Activated T-helper 9 cell treated with anti-CD3 and anti-CD28 coated beads, Interleukin-2, amount 50 U/mL, for 16 hours (primary cell): ENCODE data around the gene CNOT2.
A peak's percentile ranks its signal among the peaks of the same experiment; 100 is the strongest.

Experiments
- DNase-seq: peaks from one replicate; pipeline ENCODE4 v3.0.0-alpha.2; 2020; ENCODE audit warnings: low read depth

The CNOT2 gene

DNA sequence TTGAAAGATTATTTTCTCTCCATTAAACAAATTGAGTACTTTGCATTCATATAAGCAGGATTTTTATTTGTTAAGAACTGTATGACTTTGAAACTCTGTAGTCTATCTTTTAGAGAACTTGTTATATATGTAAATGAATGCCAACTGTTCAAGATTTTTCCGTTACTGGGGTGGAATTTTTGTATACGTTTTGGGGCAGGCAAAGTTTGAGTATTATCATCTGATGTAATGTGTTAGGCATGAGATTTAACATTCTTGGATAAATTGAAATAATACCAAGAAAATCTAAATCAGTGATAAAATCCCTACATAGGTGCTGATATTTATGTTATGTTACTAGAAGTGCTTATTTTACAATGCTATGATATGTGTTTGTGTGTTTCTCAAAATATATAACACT, 8.4 kb downstream of the CNOT2 start:
- no peak for DNase-seq

DNA sequence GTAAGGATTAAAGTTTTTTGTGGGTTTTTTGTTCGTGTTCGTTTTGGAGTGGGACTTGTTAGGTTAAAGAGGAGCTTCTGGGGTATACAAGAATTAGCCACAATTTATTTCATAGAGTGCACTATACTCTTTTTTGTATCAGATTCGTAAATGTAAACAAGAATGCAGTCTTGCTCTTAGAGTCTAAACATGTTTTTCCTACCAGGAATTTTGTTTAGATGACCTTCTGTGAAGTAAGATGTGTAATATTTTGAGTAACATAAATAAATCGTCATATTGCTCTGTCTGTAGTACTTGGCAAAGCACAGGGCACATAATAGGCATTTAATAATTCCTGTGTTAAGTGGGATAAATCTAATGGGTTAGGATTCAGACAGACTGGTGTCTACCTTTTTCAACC, 9.6 kb downstream of the CNOT2 start:
- DNase-seq = no peak

DNA sequence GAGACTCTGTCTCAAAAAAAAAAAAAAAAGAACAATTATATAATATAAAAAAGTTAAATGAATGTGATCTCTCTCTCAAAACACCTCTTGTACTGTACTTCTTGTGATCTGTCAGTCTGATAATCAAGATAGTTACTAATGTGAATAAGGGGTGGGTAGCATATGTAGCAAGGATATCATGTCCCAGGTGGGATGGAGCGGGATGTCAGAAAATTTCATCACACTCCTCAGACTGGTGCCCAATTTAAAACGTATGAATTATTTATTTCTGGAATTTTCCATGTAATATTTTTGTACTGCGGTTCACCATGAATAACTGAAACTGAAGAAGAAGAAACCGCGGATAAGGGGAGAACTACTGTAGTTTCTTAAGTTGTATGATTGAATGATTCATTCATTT, 11.0 kb downstream of the CNOT2 start:
- no peak for DNase-seq

DNA sequence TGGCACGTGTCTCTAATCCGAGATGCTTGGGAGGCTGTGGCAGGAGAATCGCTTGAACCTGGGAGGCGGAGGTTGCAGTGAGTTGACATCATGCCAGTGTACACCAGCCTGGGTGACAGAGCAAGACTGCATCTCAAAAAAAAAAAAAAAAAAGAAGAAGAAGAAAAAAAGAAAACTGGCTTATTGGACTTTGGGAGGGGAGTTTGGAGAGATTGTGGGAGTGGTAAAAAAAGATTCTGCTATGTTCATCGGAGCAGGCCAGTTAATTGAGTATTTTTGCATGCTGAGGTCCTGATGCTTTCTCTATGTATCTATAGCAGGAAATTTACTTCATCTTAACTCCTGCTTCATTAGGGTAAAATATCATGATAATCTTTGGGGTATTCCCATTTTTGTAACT, 11.6 kb downstream of the CNOT2 start:
- no peak for DNase-seq

DNA sequence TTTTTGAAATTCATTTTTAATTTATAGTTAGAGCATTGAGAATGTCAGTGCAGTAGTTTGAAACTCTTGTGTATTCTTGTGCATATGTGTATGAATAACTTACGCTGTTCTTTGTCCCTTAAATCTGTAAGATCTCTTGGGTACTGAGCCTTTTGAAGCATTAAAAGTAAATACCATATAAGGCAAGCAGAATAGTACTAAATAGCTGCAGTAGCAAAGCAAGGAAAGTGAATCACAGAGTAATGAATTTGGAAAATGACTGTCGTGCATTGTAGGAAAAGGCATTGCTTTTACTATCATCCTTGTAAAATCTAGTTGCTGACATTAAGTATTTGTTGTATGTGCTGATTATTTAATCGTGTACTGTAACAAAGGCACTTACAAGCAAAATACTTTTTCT, 12.1 kb downstream of the CNOT2 start:
- no peak for DNase-seq

DNA sequence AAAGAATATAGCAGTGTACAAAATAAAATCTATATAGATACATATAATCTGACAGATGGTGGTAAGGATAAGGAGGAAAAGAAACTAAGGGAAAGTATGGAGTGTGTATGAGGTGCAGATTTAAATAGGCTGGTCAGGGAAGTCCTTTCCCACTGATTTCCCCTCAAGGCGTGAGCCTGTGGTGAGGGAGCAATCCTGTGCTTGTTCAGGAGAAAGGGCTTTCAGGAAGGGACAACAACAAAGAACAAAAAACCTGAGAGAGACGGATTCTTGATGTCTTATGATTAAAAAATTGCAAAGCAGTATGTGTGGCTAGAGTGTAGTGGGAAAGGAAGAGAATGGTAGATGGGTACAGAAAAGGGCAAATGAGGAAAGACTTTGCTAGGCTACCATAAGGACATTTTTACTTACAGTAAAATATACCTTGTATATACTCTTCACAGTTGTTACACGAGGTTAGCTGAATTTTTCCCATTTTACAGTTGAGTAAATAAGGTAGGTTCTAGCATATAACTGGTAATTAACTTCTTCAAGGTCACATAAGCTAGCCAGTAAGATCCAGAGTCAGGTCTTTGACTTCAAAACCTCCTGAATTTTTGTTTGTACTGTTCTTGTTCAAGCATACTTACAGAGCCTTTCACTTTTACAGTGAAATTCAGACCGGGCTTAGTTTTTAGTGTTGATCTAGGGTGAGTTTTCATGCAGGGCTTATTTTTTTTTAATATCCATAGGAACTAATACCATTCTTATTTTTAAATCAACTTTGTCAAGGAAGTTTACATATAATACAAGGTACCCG, 15.6 kb downstream of the CNOT2 start:
- DNase-seq = no peak

DNA sequence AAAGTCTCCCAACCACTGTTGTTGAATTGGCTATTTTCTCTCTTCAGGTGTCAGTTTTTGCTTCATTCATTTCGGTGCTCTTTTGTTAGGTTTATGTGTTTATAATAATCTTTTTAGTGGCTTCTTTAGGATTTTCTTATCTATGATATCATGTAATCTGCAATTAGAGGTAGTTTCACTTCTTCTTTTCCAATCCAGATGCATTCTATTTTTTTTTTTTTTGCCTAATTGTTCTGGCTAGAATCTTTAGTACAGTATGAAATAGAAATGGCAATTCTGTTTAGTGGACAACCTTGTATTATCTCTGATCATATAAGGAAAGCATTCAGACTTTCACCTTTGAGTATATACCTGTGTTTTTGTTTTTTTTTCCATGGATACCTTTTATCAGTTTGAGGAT, 17.4 kb downstream of the CNOT2 start:
- no peak for DNase-seq

DNA sequence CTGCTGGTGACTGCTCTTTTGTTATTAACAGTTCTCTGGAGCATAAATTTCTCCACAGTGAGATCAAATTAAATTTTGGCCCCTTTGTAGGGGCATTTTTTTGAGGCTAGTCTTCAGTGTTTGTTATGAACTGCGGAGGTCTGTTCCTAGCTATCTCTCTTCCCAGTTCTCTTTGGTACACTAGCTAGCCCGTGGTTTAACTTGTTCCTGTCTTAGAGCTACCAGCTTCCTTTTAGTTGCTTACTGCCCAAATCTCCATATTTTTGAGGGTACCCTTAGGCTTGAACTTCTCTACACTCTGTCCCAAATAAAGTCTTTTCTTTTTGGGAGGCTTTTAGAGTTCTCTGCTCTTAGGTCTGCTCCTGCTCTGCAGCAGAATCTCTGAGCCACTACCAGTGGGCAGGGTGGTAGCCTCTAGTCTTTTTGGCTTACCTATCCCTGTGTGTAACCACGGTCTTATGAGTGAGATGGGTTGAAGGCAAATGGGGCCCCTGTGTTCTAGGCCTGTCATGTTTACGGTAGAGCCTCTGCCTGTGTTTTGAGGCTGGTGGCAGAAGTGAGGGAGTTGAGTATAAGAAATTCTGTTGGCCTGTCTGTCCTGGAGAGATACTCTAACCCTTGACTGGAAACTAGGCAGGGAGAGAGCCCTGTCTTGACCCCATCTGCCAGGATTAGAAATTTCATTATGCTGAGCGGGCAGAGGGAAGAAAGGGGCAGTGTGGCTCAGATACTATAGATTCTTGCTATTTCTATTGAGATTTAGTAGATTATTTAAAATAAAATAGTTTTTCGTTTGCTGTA, 21.0 kb downstream of the CNOT2 start:
- DNase-seq = no peak

DNA sequence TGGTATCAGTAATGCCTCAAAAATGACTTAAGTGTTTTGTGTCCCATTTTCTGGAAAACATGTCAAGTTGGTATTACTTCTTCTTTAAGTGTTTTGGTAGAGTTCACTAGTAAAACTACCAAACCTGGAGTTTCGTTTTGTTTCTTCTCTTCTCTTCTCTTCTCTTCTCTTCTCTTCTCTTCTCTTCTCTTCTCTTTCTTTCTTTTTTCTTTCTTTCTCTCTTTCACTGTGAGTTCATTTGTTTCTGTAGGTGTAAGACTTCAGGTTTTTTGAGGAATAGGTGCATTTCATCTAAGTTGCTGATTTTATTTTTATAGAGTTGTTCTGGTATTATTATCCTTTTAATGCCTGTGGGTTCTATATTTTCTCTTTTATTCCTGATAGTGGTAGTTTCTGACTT, 21.9 kb downstream of the CNOT2 start:
- no peak for DNase-seq

DNA sequence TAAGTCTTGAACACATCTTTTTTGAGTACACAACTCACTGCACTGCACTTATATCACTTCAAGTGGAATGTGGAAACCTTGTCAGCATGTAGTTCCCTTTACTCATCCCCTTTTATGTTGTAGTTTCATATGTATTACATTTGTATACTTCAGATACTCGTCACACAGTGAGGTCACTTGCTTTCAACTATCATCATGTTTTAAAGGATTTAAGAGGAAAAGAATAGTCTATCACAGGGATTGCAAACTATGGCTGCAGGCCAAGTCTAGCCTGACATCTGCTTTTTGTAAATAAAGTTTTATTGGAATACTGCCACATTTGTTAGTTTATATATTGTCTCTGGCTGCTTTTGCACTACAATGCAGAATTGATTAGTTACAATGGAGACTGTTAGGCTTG, 24.3 kb downstream of the CNOT2 start:
- no peak for DNase-seq

DNA sequence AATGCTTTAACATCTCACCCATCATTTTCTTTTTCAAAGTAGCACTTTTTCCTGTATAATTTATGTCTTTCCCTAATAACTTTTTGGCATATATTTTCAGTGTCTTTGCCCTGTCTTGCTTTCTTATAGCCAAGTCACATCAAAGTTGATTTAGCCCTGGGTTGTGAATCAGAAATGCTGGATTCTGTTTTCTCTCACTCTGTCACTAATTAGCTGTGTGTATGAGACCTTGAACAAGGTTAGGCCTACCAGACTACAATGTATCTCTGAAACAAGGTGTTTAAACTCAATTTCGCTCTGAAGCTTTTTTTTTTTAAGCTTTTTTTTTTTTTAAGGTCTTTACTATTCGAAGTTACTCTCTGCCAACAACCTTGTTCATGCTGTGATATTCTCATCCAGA, 25.7 kb downstream of the CNOT2 start:
- DNase-seq = no peak

DNA sequence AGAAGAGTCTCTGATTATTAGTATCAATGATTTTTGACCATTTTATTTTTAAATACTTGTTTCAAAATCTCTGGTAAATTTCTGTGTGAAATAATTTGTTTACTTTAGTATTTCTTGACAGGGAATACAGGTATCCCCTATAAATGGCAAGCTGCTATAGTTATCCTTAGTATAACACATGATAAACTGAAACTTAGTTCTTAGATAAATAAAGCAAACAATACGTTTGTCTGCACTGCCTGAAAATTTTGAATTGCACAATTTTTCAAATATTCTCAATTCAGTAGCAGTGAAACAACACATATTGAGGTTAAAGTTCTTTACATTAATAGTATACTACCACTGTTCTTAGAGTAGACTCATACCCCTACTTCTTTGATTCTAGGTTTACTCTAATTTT, 26.9 kb downstream of the CNOT2 start:
- DNase-seq = no peak

DNA sequence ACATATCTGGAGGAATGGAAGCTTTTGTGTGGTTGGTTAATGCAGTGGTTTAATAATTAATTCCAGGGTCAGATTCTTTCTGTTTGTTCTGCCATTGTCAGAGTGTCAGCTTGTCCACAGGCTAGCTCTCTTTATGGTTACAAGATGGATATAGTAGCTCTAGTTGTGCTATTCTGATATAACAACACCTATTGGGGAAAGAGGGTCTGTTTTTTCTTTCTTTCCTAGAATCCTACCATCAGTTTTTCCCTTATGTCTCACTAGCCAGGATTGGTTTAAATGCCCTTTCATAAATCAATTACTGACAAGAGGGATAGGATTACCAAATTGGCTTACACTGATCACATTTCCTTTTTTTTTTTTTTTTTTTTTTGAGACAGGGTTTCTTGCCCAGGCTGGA, 27.8 kb downstream of the CNOT2 start:
- DNase-seq = no peak

DNA sequence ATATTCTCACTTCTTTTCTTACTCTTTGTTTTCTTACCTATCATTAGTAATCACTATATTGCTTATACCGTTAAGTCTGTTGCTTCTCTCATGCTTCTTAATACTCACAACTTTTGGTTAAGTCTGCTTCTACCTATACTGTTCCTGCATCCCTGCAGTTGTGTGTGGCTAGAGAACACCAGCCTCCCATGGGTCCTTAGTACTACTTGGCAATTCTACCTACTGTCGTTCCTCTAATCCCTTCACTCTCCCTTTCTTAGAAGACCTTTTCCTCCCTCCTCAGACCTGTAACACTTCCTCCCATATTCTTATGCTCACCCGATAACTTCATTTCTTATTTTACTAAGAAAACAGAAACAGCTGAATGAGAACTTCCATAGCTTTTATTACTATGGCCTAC, 29.3 kb downstream of the CNOT2 start:
- no peak for DNase-seq

DNA sequence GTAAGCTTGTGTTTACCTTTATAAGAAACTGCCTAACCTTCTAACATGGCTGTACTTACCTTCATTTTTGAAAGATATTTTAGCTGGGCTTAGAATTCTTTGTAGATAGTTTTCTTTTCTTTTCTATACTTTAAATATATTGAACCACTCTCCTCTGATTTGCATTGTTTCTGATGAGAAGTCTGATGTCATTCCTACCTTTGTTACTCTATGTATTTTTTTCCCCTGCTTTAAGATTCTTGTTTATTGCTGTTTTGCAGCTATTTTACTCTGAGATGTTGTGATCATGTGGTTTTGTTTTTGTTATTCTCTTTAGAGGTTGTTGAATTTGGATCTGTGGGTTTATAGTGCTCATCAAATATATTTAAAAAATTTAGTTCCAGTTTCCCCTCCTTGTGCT, 31.8 kb downstream of the CNOT2 start:
- no peak for DNase-seq

DNA sequence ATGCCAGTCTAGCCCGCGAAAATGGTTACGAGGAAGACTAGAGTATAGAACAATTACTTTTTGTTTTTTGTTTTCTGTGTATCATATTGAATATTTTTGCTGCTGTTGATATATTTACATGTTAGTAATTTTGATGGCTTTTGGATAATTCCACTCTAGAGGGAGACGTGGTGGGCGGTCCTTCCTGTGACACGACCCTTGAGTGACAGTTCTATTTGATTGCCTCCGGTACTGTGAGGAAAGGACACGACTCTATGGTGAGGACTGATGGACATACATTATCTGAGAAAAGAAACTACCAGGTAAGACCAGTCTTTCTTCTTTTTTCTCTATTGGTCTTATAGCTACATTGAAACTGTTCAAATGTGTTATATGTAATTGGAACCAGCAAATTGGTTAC, 34.7 kb downstream of the CNOT2 start:
- no peak for DNase-seq

DNA sequence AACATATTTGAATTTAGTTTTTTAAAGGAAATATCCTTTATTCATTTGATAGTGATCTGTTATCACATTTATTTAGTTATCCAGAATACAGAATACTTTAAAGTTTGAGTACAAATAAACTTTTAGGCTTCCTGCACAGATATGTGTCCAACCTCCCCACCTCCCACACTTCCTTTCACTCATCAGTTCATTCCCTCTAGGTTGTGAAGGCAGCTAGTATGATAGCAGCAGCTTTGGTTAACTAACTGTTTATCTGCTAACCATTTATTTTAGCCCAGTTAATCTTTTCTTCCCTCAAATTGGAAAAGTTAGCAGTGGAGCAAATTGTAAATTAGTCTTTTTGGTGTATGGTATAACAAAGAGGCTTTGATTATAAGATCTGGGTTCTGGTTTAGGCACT, 35.7 kb downstream of the CNOT2 start:
- no peak for DNase-seq

DNA sequence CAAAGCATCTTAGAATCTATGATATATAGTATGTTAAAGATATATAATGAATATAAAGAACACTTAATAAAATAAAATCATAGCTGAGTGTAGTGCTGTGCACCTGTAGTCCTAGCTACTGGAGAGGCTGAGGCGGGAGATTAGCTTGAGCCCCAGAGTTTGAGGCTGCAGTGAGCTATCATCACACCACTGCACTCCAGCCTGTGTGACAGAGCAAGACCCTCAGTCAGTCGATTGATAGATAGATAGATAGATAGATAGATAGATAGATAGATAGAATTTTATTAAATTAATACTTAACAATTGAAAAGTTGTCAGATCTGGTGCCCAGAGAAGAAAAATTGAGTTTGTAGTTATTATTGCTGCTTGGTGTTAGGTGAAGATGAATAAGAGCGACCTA, 40.0 kb downstream of the CNOT2 start:
- no peak for DNase-seq

DNA sequence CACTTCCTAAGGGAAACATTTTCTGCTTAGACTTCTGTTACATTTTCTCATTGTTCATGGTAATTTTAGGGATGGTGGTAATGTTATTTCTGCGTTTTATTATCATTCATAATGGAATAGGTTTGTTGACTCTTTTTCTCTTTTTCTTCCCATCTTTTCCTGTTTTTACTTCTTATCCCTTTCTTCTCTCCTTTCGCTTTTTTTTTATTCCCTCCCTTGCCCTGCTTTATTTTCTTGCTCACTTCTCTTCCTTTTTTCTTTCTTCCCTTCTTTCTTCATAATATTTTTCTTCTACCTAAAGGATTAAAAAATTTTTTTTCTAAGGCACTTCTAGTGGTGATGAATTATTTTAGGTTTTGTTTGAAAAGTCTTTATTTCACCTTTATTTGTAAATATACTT, 45.6 kb downstream of the CNOT2 start:
- DNase-seq = no peak

DNA sequence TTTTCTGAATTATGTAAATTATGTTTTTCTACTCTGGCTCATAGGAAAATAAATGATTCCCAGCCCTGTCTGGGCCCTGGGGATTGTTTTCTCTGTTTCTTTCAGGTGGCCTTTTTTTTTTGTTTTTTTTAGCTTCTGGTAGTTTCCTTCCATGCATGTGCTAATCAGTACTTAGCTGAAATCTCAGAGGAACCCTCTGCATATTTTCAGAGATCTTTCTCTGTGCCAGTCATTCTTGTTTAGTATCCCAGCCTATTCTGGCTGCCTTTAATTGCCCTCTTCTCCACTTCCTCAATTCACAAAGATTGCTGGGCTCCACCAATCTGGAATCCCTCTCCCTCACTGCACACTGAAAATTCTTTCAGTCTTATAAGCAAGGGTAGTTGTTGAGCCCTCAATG, 46.9 kb downstream of the CNOT2 start:
- DNase-seq = no peak

DNA sequence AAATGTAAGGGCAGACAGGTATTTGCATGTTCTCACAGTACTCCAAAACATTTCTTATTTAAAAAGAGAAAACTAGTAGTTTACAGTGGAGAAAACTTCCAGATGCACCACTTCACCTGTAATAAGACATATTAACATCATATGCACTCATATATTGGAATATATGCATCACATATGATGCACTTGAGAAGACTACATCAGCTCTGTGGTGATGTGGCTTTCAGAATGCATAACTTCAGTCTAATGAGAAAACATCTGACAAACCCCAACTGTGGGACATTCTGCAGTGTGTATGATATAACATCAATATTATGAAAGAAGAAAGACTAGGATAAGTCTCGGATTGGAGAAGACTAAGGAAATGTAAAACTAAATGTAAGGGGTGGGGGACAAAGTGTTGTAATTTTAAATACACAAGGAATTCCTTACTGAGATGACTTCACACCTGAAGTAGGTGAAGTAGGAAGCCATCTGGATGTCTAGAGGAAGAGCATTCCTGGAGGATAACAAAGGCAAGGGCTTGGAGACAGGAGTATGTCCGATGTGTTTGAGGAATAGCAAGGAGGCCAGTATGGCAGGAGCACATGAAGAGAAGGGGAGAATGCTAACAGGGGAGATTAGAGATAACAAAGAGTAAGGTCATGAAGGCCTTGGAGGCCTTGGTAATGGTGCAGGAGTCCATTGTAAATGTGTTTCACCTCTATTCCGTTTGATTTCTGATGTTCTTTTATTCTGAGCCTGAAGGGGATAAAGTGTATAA, 49.0 kb downstream of the CNOT2 start:
- DNase-seq = no peak

DNA sequence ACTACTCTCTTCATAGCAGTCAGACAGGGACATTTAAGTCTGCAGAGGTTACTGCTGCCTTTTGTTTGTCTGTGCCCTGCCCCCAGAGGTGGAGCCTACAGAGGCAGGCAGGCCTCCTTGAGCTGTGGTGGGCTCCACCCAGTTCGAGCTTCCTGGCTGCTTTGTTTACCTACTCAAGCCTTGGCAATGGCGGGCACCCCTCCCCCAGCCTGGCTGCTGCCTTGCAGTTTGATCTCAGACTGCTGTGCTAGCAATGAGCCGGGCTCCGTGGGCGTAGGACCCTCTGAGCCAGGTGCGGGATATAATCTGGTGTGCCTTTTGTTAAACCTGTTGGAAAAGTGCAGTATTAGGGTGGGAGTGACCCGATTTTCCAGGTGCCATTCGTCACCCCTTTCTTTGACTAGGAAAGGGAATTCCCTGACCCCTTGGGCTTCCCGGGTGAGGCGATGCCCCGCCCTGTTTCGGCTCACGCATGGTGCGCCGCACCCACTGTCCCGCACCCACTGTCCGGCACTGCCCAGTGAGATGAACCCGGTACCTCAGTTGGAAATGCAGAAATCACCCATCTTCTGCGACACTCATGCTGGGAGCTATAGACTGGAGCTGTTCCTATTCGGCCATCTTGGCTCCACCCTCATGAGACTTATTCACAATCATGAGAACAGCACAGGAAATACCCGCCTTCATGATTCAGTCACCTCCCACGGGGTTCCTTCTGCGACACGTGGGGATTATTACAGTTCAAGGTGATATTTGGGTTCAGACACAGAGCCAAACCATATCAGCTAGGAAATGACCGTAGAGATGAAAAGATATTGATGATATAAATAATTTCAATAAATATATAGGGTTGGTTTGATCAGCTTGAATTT, 61.7 kb downstream of the CNOT2 start:
- peak; percentile 1 for DNase-seq
